ENCODE data around the gene TACSTD2.

- TF ChIP-seq, protein P1, sequence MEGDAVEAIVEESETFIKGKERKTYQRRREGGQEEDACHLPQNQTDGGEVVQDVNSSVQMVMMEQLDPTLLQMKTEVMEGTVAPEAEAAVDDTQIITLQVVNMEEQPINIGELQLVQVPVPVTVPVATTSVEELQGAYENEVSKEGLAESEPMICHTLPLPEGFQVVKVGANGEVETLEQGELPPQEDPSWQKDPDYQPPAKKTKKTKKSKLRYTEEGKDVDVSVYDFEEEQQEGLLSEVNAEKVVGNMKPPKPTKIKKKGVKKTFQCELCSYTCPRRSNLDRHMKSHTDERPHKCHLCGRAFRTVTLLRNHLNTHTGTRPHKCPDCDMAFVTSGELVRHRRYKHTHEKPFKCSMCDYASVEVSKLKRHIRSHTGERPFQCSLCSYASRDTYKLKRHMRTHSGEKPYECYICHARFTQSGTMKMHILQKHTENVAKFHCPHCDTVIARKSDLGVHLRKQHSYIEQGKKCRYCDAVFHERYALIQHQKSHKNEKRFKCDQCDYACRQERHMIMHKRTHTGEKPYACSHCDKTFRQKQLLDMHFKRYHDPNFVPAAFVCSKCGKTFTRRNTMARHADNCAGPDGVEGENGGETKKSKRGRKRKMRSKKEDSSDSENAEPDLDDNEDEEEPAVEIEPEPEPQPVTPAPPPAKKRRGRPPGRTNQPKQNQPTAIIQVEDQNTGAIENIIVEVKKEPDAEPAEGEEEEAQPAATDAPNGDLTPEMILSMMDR (IDR thresholded peaks at IDR 0.05 in 4 of 5, conservative IDR thresholded peaks at IDR 0.05 in 1 of 5) = no peak
- no peak for TF ChIP-seq POLR2A (IDR thresholded peaks at IDR 0.05)
These were observed 25.6 kb downstream of the TACSTD2 start for GRCh38 chr1:58551186-58552140.
